SU-DHL-6 (cell line): Measurements from ENCODE around the gene SIX5.

ENCODE experiments used
- H2AFZ ChIP-seq: fragments of 200-600 bp; sonication (generic); 2 replicates; pipeline ENCODE4 v1.6.1; 2014; ENCODE audit warnings: low read depth, mild to moderate bottlenecking, moderate library complexity, mixed read lengths, antibody characterized with exemption, low read length; ENCODE audit not compliant: severe bottlenecking
- H3F3A ChIP-seq: fragments of 200-600 bp; shearing (Covaris generic); 2 replicates; pipeline ENCODE4 v1.6.0; 2016; ENCODE audit warnings: antibody characterized with exemption, mild to moderate bottlenecking; ENCODE audit not compliant: insufficient read depth
- H3K27ac ChIP-seq: fragments of 200-600 bp; sonication (generic); 2 replicates; pipeline ENCODE4 v1.5.1; 2016; ENCODE audit warnings: low read depth, mild to moderate bottlenecking, low read length, moderate library complexity, mixed read lengths
- H3K27me3 ChIP-seq: fragments of 200-600 bp; sonication (generic), shearing (Covaris generic); 2 replicates; pipeline ENCODE4 v1.6.0; 2014; ENCODE audit warnings: mild to moderate bottlenecking, low read length
- H3K36me3 ChIP-seq: fragments of 200-600 bp; sonication (generic); 2 replicates; pipeline ENCODE4 v1.6.1; 2014; ENCODE audit warnings: mild to moderate bottlenecking, low read length, mixed read lengths
- H3K4me2 ChIP-seq: fragments of 300-600, 200-600 bp; shearing (Covaris generic), sonication (generic); 2 replicates; pipeline ENCODE4 v1.6.0; 2014; ENCODE audit warnings: low read length, low read depth, mild to moderate bottlenecking; ENCODE audit not compliant: poor library complexity, severe bottlenecking
- H3K4me3 ChIP-seq: fragments of 200-600 bp; sonication (generic); 2 replicates; pipeline ENCODE4 v1.5.1; 2014; ENCODE audit warnings: antibody characterized with exemption, low read length, mild to moderate bottlenecking, mixed read lengths; ENCODE audit not compliant: insufficient read depth, poor library complexity, severe bottlenecking
- H3K79me2 ChIP-seq: fragments of 200-600 bp; sonication (generic); 2 replicates; pipeline ENCODE4 v1.6.1; 2014; ENCODE audit warnings: mild to moderate bottlenecking, low read length, moderate library complexity; ENCODE audit not compliant: insufficient read depth
- H3K9ac ChIP-seq: fragments of 200-600 bp; sonication (generic); 2 replicates; pipeline ENCODE4 v1.7.0; 2014; ENCODE audit warnings: mild to moderate bottlenecking, low read length
- H3K9me2 ChIP-seq: fragments of 200-600 bp; sonication (generic); replicated peaks from 2 replicates; pipeline ENCODE4 v1.6.1; 2014; ENCODE audit warnings: low read length; ENCODE audit not compliant: insufficient read depth
- H3K9me3 ChIP-seq: fragments of 200-600 bp; sonication (generic); 2 replicates; pipeline ENCODE4 v1.6.1; 2014; ENCODE audit warnings: low read length, mixed read lengths; ENCODE audit not compliant: insufficient read depth
- H4K20me1 ChIP-seq: fragments of 200-600 bp; sonication (generic); 2 replicates; pipeline ENCODE4 v1.6.1; 2014; ENCODE audit warnings: low read depth, mild to moderate bottlenecking, antibody characterized with exemption, low read length, moderate library complexity, mixed read lengths
- CTCF ChIP-seq: fragments of 200-600 bp; sonication (generic); IDR thresholded peaks from one replicate; pipeline ENCODE4 v1.5.1; 2017; ENCODE audit warnings: antibody characterized with exemption, mild to moderate bottlenecking, low read length, moderate library complexity; ENCODE audit not compliant: insufficient read depth, poor library complexity, severe bottlenecking
- EZH2phosphoT487 ChIP-seq: fragments of 200-600 bp; sonication (generic), shearing (Covaris generic); conservative IDR thresholded peaks from 2 replicates; pipeline ENCODE4 v1.6.1; 2018; ENCODE audit warnings: mild to moderate bottlenecking, antibody characterized with exemption, low read length, moderate library complexity, mixed read lengths

The SIX5 gene

GRCh38 chr19:45782162-45782691, 13.2 kb upstream of the SIX5 start, which contains the start of gene DMPK:
TSS of gene DMPK (minus strand) at chr19:45782490. CDS start at chr19:45782352, 138 bp downstream.
- H3K4me3 ChIP-seq: no peak within 1 kb of the TSS
- no peak within 1 kb of the TSS for H3K4me2 ChIP-seq
- no peaks in the 10 kb centered on the region for H3K27me3 ChIP-seq
- no peak within 1 kb of the TSS for H3K9ac ChIP-seq
- TF ChIP-seq EZH2phosphoT487 (no peak), CTCF (no peak)
- no peaks in the 10 kb centered on the region for H4K20me1 ChIP-seq
- no peaks in the 10 kb centered on the region for H3K36me3 ChIP-seq
- no peak within 1 kb of the TSS for H2AFZ ChIP-seq
- H3K79me2 ChIP-seq: no peaks in the 10 kb centered on the region
- peaks cover 3% of the 10 kb centered on the region; the same call in 1 of the 2 replicates for H3F3A ChIP-seq
- H3K9me2 ChIP-seq: no peaks in the 10 kb centered on the region
- H3K9me3 ChIP-seq: no peaks in the 10 kb centered on the region
- no peak within 1 kb of the TSS for H3K27ac ChIP-seq

- TF ChIP-seq EZH2phosphoT487: no peak
- no peak for TF ChIP-seq CTCF
- Histone ChIP-seq H3K79me2 (no peaks in the 10 kb centered on the region), H3K4me3 (no peak overlapping the region), H3K9ac (no peak overlapping the region), H3K36me3 (no peaks in the 10 kb centered on the region), H3K27me3 (no peaks in the 10 kb centered on the region), H3F3A (peaks cover 3% of the 10 kb centered on the region; the same call in 1 of the 2 replicates), H3K9me2 (no peaks in the 10 kb centered on the region), H4K20me1 (no peaks in the 10 kb centered on the region), H3K4me2 (no peak overlapping the region), H2AFZ (no peak overlapping the region), H3K27ac (no peak overlapping the region), H3K9me3 (no peaks in the 10 kb centered on the region)
These were observed 12.4 kb upstream of the SIX5 start for GRCh38 chr19:45781214-45782161.

GRCh38 chr19:45780448-45781213, 11.6 kb upstream of the SIX5 start:
- Histone ChIP-seq H3K27ac (no peak overlapping the region), H2AFZ (no peak overlapping the region), H3K9me3 (no peaks in the 10 kb centered on the region), H3K79me2 (no peaks in the 10 kb centered on the region), H3K27me3 (no peaks in the 10 kb centered on the region), H3K9ac (no peak overlapping the region), H4K20me1 (no peaks in the 10 kb centered on the region), H3F3A (peaks cover 3% of the 10 kb centered on the region; the same call in 1 of the 2 replicates), H3K9me2 (no peaks in the 10 kb centered on the region), H3K4me3 (no peak overlapping the region), H3K36me3 (no peaks in the 10 kb centered on the region), H3K4me2 (no peak overlapping the region)
- TF ChIP-seq EZH2phosphoT487 (no peak), CTCF (no peak)
